NCI-H2227 (cell line): ENCODE measurements around the gene SELENOK.

Experiments used
- DNase-seq: peaks from one replicate; lab custom pipeline; 2025; ENCODE audit not compliant: unreplicated experiment; lab: John Stamatoyannopoulos, UW

The SELENOK gene

GRCh38 chr3:53843195-53844177, 48.2 kb downstream of the SELENOK start:
- DNase-seq, result no peak

GRCh38 chr3:53842436-53843194, 49.0 kb downstream of the SELENOK start:
- peak; percentile 6 for DNase-seq

GRCh38 chr3:53841296-53841695, 50.4 kb downstream of the SELENOK start:
- DNase-seq, result no peak

GRCh38 chr3:53837331-53837730, 54.3 kb downstream of the SELENOK start:
- no peak for DNase-seq

- no peak for DNase-seq
Measured at GRCh38 chr3:53836084-53836872, 55.4 kb downstream of the SELENOK start.

- no peak for DNase-seq
Measured at GRCh38 chr3:53835257-53835656, 56.4 kb downstream of the SELENOK start.

GRCh38 chr3:53834429-53835095, 57.1 kb downstream of the SELENOK start:
- DNase-seq, result no peak
